Measurements from ENCODE around the gene CALCOCO1.
A peak's percentile ranks its signal among the peaks of the same experiment; 100 is the strongest.

CALCOCO1 gene

GRCh38 chr12:53755451-53755891 is 28.2 kb upstream of the CALCOCO1 start:
- no peaks in the 10 kb centered on the region for H3K79me2 ChIP-seq (ENCODE audit: insufficient read depth, low read length)
- peak overlapping the region; percentile 36 for H3K4me3 ChIP-seq (ENCODE audit: insufficient read depth, low read length, poor library complexity, severe bottlenecking)
- no peaks in the 10 kb centered on the region for H3K27me3 ChIP-seq (ENCODE audit: low read length)
- H3K27ac ChIP-seq (ENCODE audit: low read depth, low read length): peak overlapping the region; percentile 87; the same call in 1 of the 2 replicates
- TF ChIP-seq CTCF (IDR thresholded peaks at IDR 0.05; ENCODE audit: insufficient read depth, low read length, poor library complexity, severe bottlenecking) (peak; percentile 24), EZH2phosphoT487 (conservative IDR thresholded peaks at IDR 0.05; ENCODE audit: low read length) (no peak)
- no peak overlapping the region for H2AFZ ChIP-seq (ENCODE audit: low read depth, low read length, severe bottlenecking)
- H3K9me2 ChIP-seq (replicated peaks; ENCODE audit: insufficient read depth, low read length): no peaks in the 10 kb centered on the region
- peak overlapping the region; percentile 52 for H3K4me2 ChIP-seq (ENCODE audit: low read depth, low read length, poor library complexity, severe bottlenecking)
- peak overlapping the region; percentile 6; the same call in 1 of the 2 replicates for H3K9ac ChIP-seq (ENCODE audit: low read length)
- no peaks in the 10 kb centered on the region for H3K9me3 ChIP-seq (ENCODE audit: insufficient read depth, low read length)
- H4K20me1 ChIP-seq (ENCODE audit: low read depth, low read length): no peaks in the 10 kb centered on the region
- H3F3A ChIP-seq (ENCODE audit: insufficient read depth): peaks cover 24% of the 10 kb centered on the region
- H3K36me3 ChIP-seq (ENCODE audit: low read length): no peaks in the 10 kb centered on the region

DNA sequence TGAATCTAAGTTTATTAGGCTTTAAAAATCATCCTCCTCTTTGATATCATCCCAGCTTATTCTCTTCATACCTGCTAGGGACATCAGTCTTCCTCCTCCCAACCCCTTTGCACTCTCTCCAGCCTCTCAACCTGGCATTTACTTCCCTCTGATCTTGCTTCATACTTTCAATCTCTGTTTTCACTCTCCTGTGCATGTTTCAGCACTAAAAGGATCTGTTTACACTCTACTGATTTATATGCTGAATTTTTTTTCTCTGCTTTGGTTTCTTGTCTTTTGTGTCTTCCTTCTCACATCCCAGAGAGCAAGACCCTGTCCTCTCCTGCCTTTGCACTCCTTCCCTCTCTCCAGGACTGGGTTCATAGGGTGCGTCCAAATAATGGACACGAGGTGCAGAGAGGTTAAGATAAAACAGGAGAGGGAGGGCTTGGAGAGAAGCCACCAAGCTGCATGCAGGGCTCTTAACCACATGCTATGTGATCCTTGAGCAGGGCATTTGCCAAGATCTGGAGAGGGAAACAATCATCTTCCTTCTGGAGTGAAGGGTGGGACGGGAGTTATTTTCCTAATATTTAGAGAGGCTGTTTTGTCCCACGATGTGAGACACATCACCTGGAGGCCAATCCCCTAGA is 27.5 kb upstream of the CALCOCO1 start:
- Histone ChIP-seq H3K27me3 (ENCODE audit: low read length) (no peaks in the 10 kb centered on the region), H3K9me3 (ENCODE audit: insufficient read depth, low read length) (no peaks in the 10 kb centered on the region), H3K79me2 (ENCODE audit: insufficient read depth, low read length) (no peaks in the 10 kb centered on the region), H3F3A (ENCODE audit: insufficient read depth) (peaks cover 30% of the 10 kb centered on the region), H3K9me2 (replicated peaks; ENCODE audit: insufficient read depth, low read length) (no peaks in the 10 kb centered on the region), H3K9ac (ENCODE audit: low read length) (peak overlapping the region; percentile 43), H2AFZ (ENCODE audit: low read depth, low read length, severe bottlenecking) (no peak overlapping the region), H3K36me3 (ENCODE audit: low read length) (no peaks in the 10 kb centered on the region), H3K4me2 (ENCODE audit: low read depth, low read length, poor library complexity, severe bottlenecking) (peak overlapping the region; percentile 52), H3K27ac (ENCODE audit: low read depth, low read length) (peak overlapping the region; percentile 87), H4K20me1 (ENCODE audit: low read depth, low read length) (no peaks in the 10 kb centered on the region), H3K4me3 (ENCODE audit: insufficient read depth, low read length, poor library complexity, severe bottlenecking) (peak overlapping the region; percentile 36)
- no peak for TF ChIP-seq EZH2phosphoT487 (conservative IDR thresholded peaks at IDR 0.05; ENCODE audit: low read length)
- no peak for TF ChIP-seq CTCF (IDR thresholded peaks at IDR 0.05; ENCODE audit: insufficient read depth, low read length, poor library complexity, severe bottlenecking)

DNA sequence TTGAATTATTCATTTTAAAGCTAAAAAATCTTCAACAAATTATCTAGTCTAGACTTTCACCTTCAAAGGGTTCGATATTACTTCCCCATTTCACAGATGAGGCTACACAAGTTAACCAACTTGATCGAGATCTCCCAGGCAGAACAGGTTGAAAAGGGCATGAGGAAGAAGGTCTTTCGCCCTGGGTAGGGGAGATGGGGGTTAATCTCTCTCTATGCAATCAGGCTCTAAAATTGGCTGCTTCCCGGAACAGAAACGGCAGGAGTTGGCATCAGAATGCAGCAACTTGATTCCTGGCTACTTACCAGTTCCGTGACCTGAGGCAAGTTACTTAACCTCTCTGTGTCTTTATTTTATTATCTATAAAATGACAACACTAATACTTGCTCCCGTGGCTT is 26.9 kb upstream of the CALCOCO1 start:
- Histone ChIP-seq H3K27me3 (ENCODE audit: low read length) (no peaks in the 10 kb centered on the region), H3K79me2 (ENCODE audit: insufficient read depth, low read length) (no peaks in the 10 kb centered on the region), H3K9ac (ENCODE audit: low read length) (peak overlapping the region; percentile 43), H3K4me3 (ENCODE audit: insufficient read depth, low read length, poor library complexity, severe bottlenecking) (peak overlapping the region; percentile 36), H3K9me2 (replicated peaks; ENCODE audit: insufficient read depth, low read length) (no peaks in the 10 kb centered on the region), H4K20me1 (ENCODE audit: low read depth, low read length) (no peaks in the 10 kb centered on the region), H3K4me2 (ENCODE audit: low read depth, low read length, poor library complexity, severe bottlenecking) (peak overlapping the region; percentile 52), H3K9me3 (ENCODE audit: insufficient read depth, low read length) (no peaks in the 10 kb centered on the region), H2AFZ (ENCODE audit: low read depth, low read length, severe bottlenecking) (no peak overlapping the region), H3F3A (ENCODE audit: insufficient read depth) (peaks cover 35% of the 10 kb centered on the region), H3K36me3 (ENCODE audit: low read length) (no peaks in the 10 kb centered on the region), H3K27ac (ENCODE audit: low read depth, low read length) (peak overlapping the region; percentile 87)
- TF ChIP-seq EZH2phosphoT487 (conservative IDR thresholded peaks at IDR 0.05; ENCODE audit: low read length): no peak
- TF ChIP-seq CTCF (IDR thresholded peaks at IDR 0.05; ENCODE audit: insufficient read depth, low read length, poor library complexity, severe bottlenecking): no peak
